Hepatocyte (in vitro differentiated cells): ENCODE results near the gene POLA2. TPM values are rescaled to one million over a fixed set of nuclear protein-coding genes. Genes with fewer than 3 reads are reported as not detected.

Experiments
- DNase-seq: peaks from one replicate; pipeline ENCODE4 v3.0.0-alpha.2; 2016; ENCODE audit warnings: low spot score
- H2AFZ ChIP-seq: fragments of 200-600 bp; sonication (generic); 2 replicates; pipeline ENCODE4 v1.6.0; 2016; ENCODE audit warnings: antibody characterized with exemption, mild to moderate bottlenecking
- H3K27ac ChIP-seq: fragments of 200-600 bp; sonication (generic); 2 replicates; pipeline ENCODE4 v1.5.1; 2016; ENCODE audit warnings: mild to moderate bottlenecking
- H3K27me3 ChIP-seq: fragments of 200-600 bp; sonication (generic); 2 replicates; pipeline ENCODE4 v1.6.1; 2016
- H3K36me3 ChIP-seq: fragments of 200-600 bp; sonication (generic); replicated peaks from 2 replicates; pipeline ENCODE4 v1.5.1; 2016; ENCODE audit warnings: low read depth; ENCODE audit not compliant: insufficient read depth
- H3K4me1 ChIP-seq: fragments of 200-600 bp; sonication (generic); 2 replicates; pipeline ENCODE4 v1.5.1; 2016; ENCODE audit warnings: mild to moderate bottlenecking, moderate library complexity; ENCODE audit not compliant: insufficient read depth
- H3K4me2 ChIP-seq: fragments of 200-600 bp; sonication (generic); 2 replicates; pipeline ENCODE4 v1.6.0; 2016
- H3K4me3 ChIP-seq: fragments of 200-600 bp; sonication (generic); 2 replicates; pipeline ENCODE4 v1.5.1; 2016; ENCODE audit warnings: mild to moderate bottlenecking
- H3K79me2 ChIP-seq: fragments of 200-600 bp; sonication (generic); 2 replicates; pipeline ENCODE4 v1.6.0; 2017; ENCODE audit warnings: mild to moderate bottlenecking
- H3K9me2 ChIP-seq: fragments of 200-600 bp; sonication (generic); replicated peaks from 2 replicates; pipeline ENCODE4 v1.6.0; 2017; ENCODE audit warnings: mild to moderate bottlenecking; ENCODE audit not compliant: insufficient read depth
- H3K9me3 ChIP-seq: fragments of 200-600 bp; sonication (generic); 2 replicates; pipeline ENCODE4 v1.5.1; 2016; ENCODE audit warnings: low read depth, mild to moderate bottlenecking
- H4K20me1 ChIP-seq: fragments of 200-600 bp; sonication (generic); 2 replicates; pipeline ENCODE4 v1.6.0; 2016; ENCODE audit warnings: mild to moderate bottlenecking; ENCODE audit not compliant: insufficient read depth, poor library complexity, severe bottlenecking
- CTCF ChIP-seq: fragments of 200-600 bp; sonication (generic); IDR thresholded peaks from 2 replicates; pipeline ENCODE4 v1.5.1; 2016; ENCODE audit warnings: antibody characterized with exemption, mild to moderate bottlenecking; ENCODE audit not compliant: poor library complexity
- EZH2 ChIP-seq: fragments of 200-600 bp; sonication (generic); IDR thresholded peaks from 2 replicates; pipeline ENCODE4 v1.6.1; 2016; ENCODE audit warnings: antibody characterized with exemption, mild to moderate bottlenecking, borderline replicate concordance
- EZH2phosphoT487 ChIP-seq: fragments of 200-600 bp; sonication (generic); IDR thresholded peaks from one replicate; pipeline ENCODE4 v1.6.1; 2018; ENCODE audit warnings: antibody characterized with exemption, mild to moderate bottlenecking, low read depth, moderate library complexity; ENCODE audit not compliant: unreplicated experiment, severe bottlenecking
- WGBS: methylation state at CpG from one replicate; pipeline ENCODE4 v1.1.6; 2016; ENCODE audit warnings: low lambda C conversion rate; ENCODE audit errors: missing lambda C conversion rate; 5-methylcytosine and 5-hydroxymethylcytosine counted together
- polyA plus RNA-seq: library from polyadenylated mRNA; unstranded; fragments of >200 nt; fragmentation: Nextera tagmentation; extraction: Ambion mirVana; gene quantifications from 2 replicates; pipeline ENCODE4 v1.2.1, GENCODE V29; 2016
- total RNA-seq: library from RNA; depleted of rRNA; stranded (reverse); fragments of >200 nt; gene quantifications from 2 replicates; pipeline ENCODE4 v1.2.3, GENCODE V29; 2014

POLA2 gene
- total and polyA plus RNA-seq, 2 experiments from 2014 or later: 2.5 to 8.0 TPM

GRCh38 chr11:65311170-65311678 is 49.5 kb downstream of the POLA2 start:
- no peak overlapping the region for H3K4me3 ChIP-seq
- DNase-seq: no peak
- no peak overlapping the region for H2AFZ ChIP-seq
- 82% methylated on average over 5 of the region's 5 CpGs for WGBS
- H3K9me2 ChIP-seq: no peaks in the 10 kb centered on the region
- H3K4me2 ChIP-seq: no peak overlapping the region
- no peak overlapping the region for H3K27ac ChIP-seq
- H3K4me1 ChIP-seq: peaks cover 44% of the 10 kb centered on the region
- no peaks in the 10 kb centered on the region for H3K27me3 ChIP-seq
- peaks cover 42% of the 10 kb centered on the region for H3K79me2 ChIP-seq
- no peaks in the 10 kb centered on the region for H3K36me3 ChIP-seq
- no peak for TF ChIP-seq CTCF
- no peak for TF ChIP-seq EZH2
- no peak for TF ChIP-seq EZH2phosphoT487
- H3K9me3 ChIP-seq: no peaks in the 10 kb centered on the region
- peaks cover 6% of the 10 kb centered on the region for H4K20me1 ChIP-seq

GRCh38 chr11:65314501-65315203 is 52.9 kb downstream of the POLA2 start, which contains the start of gene CDC42EP2:
Gene CDC42EP2 (plus strand): TSS chr11:65314866. CDS start chr11:65320899, 6,033 bp downstream.
- peaks cover 31% of the 10 kb centered on the region for H3K4me1 ChIP-seq
- DNase-seq: peak; percentile 96

GRCh38 chr11:65315204-65315865 is 53.6 kb downstream of the POLA2 start:
- Histone ChIP-seq H3K27ac (peak overlapping the region; percentile 98), H3K4me2 (peak overlapping the region; percentile 85), H2AFZ (peak overlapping the region; percentile 68), H3K79me2 (peaks cover 83% of the 10 kb centered on the region), H3K9me2 (no peaks in the 10 kb centered on the region), H3K4me3 (peak overlapping the region; percentile 99), H3K4me1 (peaks cover 30% of the 10 kb centered on the region), H3K36me3 (no peaks in the 10 kb centered on the region), H3K9me3 (no peaks in the 10 kb centered on the region), H4K20me1 (peaks cover 34% of the 10 kb centered on the region), H3K27me3 (no peaks in the 10 kb centered on the region)
- TF ChIP-seq EZH2phosphoT487: no peak
- no peak for TF ChIP-seq EZH2
- TF ChIP-seq CTCF: peak; percentile 99
- whole genome bisulfite sequencing: under 1% methylated on average over 42 of the region's 59 CpGs
- peak; percentile 93 for DNase-seq

More at GRCh38 chr11:65314501-65315203, 52.9 kb downstream of the POLA2 start, which contains the start of gene CDC42EP2:
- H3K36me3 ChIP-seq: no peaks in the 10 kb centered on the region
- peak within 1 kb of the TSS; percentile 98 for H3K27ac ChIP-seq
- peaks cover 76% of the 10 kb centered on the region for H3K79me2 ChIP-seq
- peak within 1 kb of the TSS; percentile 99 for H3K4me3 ChIP-seq
- peak within 1 kb of the TSS; percentile 68 for H2AFZ ChIP-seq
- WGBS: 3% methylated on average over 62 of the region's 74 CpGs
- H3K4me2 ChIP-seq: peak within 1 kb of the TSS; percentile 85
- TF ChIP-seq EZH2: no peak
- TF ChIP-seq EZH2phosphoT487: no peak
- TF ChIP-seq CTCF: no peak
- H3K9me3 ChIP-seq: no peaks in the 10 kb centered on the region
- peaks cover 28% of the 10 kb centered on the region for H4K20me1 ChIP-seq
- no peaks in the 10 kb centered on the region for H3K27me3 ChIP-seq
- H3K9me2 ChIP-seq: no peaks in the 10 kb centered on the region
